Measurements from ENCODE around the gene GCNT4.
A peak's percentile ranks its signal among the peaks of the same experiment; 100 is the strongest.

GCNT4 gene

GRCh38 chr5:75062925-75063531 lies 10.7 kb upstream of the GCNT4 start:
- H3K27ac ChIP-seq (ENCODE audit: low read length, poor library complexity, severe bottlenecking): no peak overlapping the region
- no peak overlapping the region for H3K9ac ChIP-seq (ENCODE audit: low read length)
- H4K91ac ChIP-seq (ENCODE audit: low read length): no peak overlapping the region
- no peak overlapping the region for H2BK5ac ChIP-seq (ENCODE audit: low read depth, low read length, poor library complexity, severe bottlenecking)
- no peaks in the 10 kb centered on the region for H3K4me1 ChIP-seq (ENCODE audit: control insufficient read depth, insufficient read depth, low read depth, low read length)
- H2BK15ac ChIP-seq (ENCODE audit: low read depth, poor library complexity, severe bottlenecking): no peak overlapping the region
- no peak overlapping the region for H3K14ac ChIP-seq (ENCODE audit: low read length in 2 of 2)
- no peaks in the 10 kb centered on the region for H3K9me3 ChIP-seq (ENCODE audit: control insufficient read depth, low read length)
- H3K18ac ChIP-seq (ENCODE audit: low read depth in 1 of 2, low read length in 2 of 2): no peak overlapping the region
- DNase-seq: no peak
- no peak overlapping the region for H3K4me3 ChIP-seq (ENCODE audit: insufficient read depth in 1 of 2, low read depth in 1 of 2, low read length in 2 of 2)
- no peak overlapping the region for H3K4me2 ChIP-seq (ENCODE audit: low read length, poor library complexity, severe bottlenecking)
- H4K8ac ChIP-seq (ENCODE audit: low read length): no peak overlapping the region
- H2AK5ac ChIP-seq (ENCODE audit: low read length, severe bottlenecking): no peak overlapping the region
- peaks cover 0 to 3% of the 10 kb centered on the region in 2 experiments for H3K27me3 ChIP-seq (ENCODE audit: control insufficient read depth in 1 of 2, insufficient read depth in 1 of 2, low read length in 2 of 2)
- H2BK12ac ChIP-seq (ENCODE audit: low read length in 2 of 2): no peak overlapping the region
- no peak overlapping the region for H3K4ac ChIP-seq (ENCODE audit: low read depth in 1 of 2, low read length in 2 of 2)
- H2AFZ ChIP-seq (ENCODE audit: low read depth, low read length): no peak overlapping the region
- no peak overlapping the region for H2BK120ac ChIP-seq (ENCODE audit: low read depth, low read length)
- no peaks in the 10 kb centered on the region for H3K36me3 ChIP-seq (ENCODE audit: control insufficient read depth in 1 of 2, insufficient read depth in 2 of 2, low read depth in 1 of 2, low read length in 2 of 2)
- H3K23ac ChIP-seq (ENCODE audit: low read length in 2 of 2): no peak overlapping the region
- 80% methylated on average over 1 of the region's 2 CpGs for WGBS
- no peaks in the 10 kb centered on the region for H3K79me1 ChIP-seq (replicated peaks; ENCODE audit: low read length, poor library complexity, severe bottlenecking)

- no peak overlapping the region for H2AFZ ChIP-seq (ENCODE audit: low read depth, low read length)
- no peak overlapping the region for H2AK5ac ChIP-seq (ENCODE audit: low read length, severe bottlenecking)
- no peak overlapping the region for H3K18ac ChIP-seq (ENCODE audit: low read depth in 1 of 2, low read length in 2 of 2)
- H3K79me1 ChIP-seq (replicated peaks; ENCODE audit: low read length, poor library complexity, severe bottlenecking): no peaks in the 10 kb centered on the region
- no peak overlapping the region for H4K91ac ChIP-seq (ENCODE audit: low read length)
- H3K9me3 ChIP-seq (ENCODE audit: control insufficient read depth, low read length): no peaks in the 10 kb centered on the region
- H3K14ac ChIP-seq (ENCODE audit: low read length in 2 of 2): no peak overlapping the region
- 90% methylated on average over 4 of the region's 4 CpGs for WGBS
- H2BK120ac ChIP-seq (ENCODE audit: low read depth, low read length): no peak overlapping the region
- no peak overlapping the region for H3K23ac ChIP-seq (ENCODE audit: low read length in 2 of 2)
- H2BK12ac ChIP-seq (ENCODE audit: low read length in 2 of 2): no peak overlapping the region
- no peak overlapping the region for H3K4ac ChIP-seq (ENCODE audit: low read depth in 1 of 2, low read length in 2 of 2)
- DNase-seq: no peak
- H4K8ac ChIP-seq (ENCODE audit: low read length): no peak overlapping the region
- H2BK5ac ChIP-seq (ENCODE audit: low read depth, low read length, poor library complexity, severe bottlenecking): no peak overlapping the region
- H3K9ac ChIP-seq (ENCODE audit: low read length): no peak overlapping the region
- no peak overlapping the region for H3K4me2 ChIP-seq (ENCODE audit: low read length, poor library complexity, severe bottlenecking)
- H3K27ac ChIP-seq (ENCODE audit: low read length, poor library complexity, severe bottlenecking): no peak overlapping the region
- H3K27me3 ChIP-seq (ENCODE audit: control insufficient read depth in 1 of 2, insufficient read depth in 1 of 2, low read length in 2 of 2): peaks cover 0 to 6% of the 10 kb centered on the region in 2 experiments
- H3K4me3 ChIP-seq (ENCODE audit: insufficient read depth in 1 of 2, low read depth in 1 of 2, low read length in 2 of 2): no peak overlapping the region
- H2BK15ac ChIP-seq (ENCODE audit: low read depth, poor library complexity, severe bottlenecking): no peak overlapping the region
- no peaks in the 10 kb centered on the region for H3K36me3 ChIP-seq (ENCODE audit: control insufficient read depth in 1 of 2, insufficient read depth in 2 of 2, low read depth in 1 of 2, low read length in 2 of 2)
- peaks cover 4% of the 10 kb centered on the region for H3K4me1 ChIP-seq (ENCODE audit: control insufficient read depth, insufficient read depth, low read depth, low read length)
Measured at GRCh38 chr5:75059912-75060545, 7.7 kb upstream of the GCNT4 start.

GRCh38 chr5:75058986-75059535 lies 6.7 kb upstream of the GCNT4 start:
- Histone ChIP-seq H2AFZ (ENCODE audit: low read depth, low read length) (no peak overlapping the region), H2BK120ac (ENCODE audit: low read depth, low read length) (no peak overlapping the region), H2AK5ac (ENCODE audit: low read length, severe bottlenecking) (no peak overlapping the region), H3K4me1 (ENCODE audit: control insufficient read depth, insufficient read depth, low read depth, low read length) (peaks cover 7% of the 10 kb centered on the region), H3K23ac (ENCODE audit: low read length in 2 of 2) (no peak overlapping the region), H3K4me3 (ENCODE audit: insufficient read depth in 1 of 2, low read depth in 1 of 2, low read length in 2 of 2) (no peak overlapping the region), H2BK12ac (ENCODE audit: low read length in 2 of 2) (peak overlapping the region in 1 of 2 experiments; percentile 0), H2BK5ac (ENCODE audit: low read depth, low read length, poor library complexity, severe bottlenecking) (no peak overlapping the region), H3K18ac (ENCODE audit: low read depth in 1 of 2, low read length in 2 of 2) (no peak overlapping the region), H3K79me1 (replicated peaks; ENCODE audit: low read length, poor library complexity, severe bottlenecking) (no peaks in the 10 kb centered on the region), H4K8ac (ENCODE audit: low read length) (no peak overlapping the region), H3K4me2 (ENCODE audit: low read length, poor library complexity, severe bottlenecking) (no peak overlapping the region), H3K27ac (ENCODE audit: low read length, poor library complexity, severe bottlenecking) (no peak overlapping the region), H3K14ac (ENCODE audit: low read length in 2 of 2) (no peak overlapping the region), H4K91ac (ENCODE audit: low read length) (no peak overlapping the region), H2BK15ac (ENCODE audit: low read depth, poor library complexity, severe bottlenecking) (no peak overlapping the region), H3K27me3 (ENCODE audit: control insufficient read depth in 1 of 2, insufficient read depth in 1 of 2, low read length in 2 of 2) (peaks cover 0 to 6% of the 10 kb centered on the region in 2 experiments), H3K4ac (ENCODE audit: low read depth in 1 of 2, low read length in 2 of 2) (no peak overlapping the region), H3K9me3 (ENCODE audit: control insufficient read depth, low read length) (no peaks in the 10 kb centered on the region), H3K36me3 (ENCODE audit: control insufficient read depth in 1 of 2, insufficient read depth in 2 of 2, low read depth in 1 of 2, low read length in 2 of 2) (no peaks in the 10 kb centered on the region), H3K9ac (ENCODE audit: low read length) (no peak overlapping the region)
- DNase-seq: no peak
- WGBS: 90% methylated on average over 2 of the region's 3 CpGs

GRCh38 chr5:75057561-75057960 lies 5.2 kb upstream of the GCNT4 start:
- no peak overlapping the region for H4K8ac ChIP-seq (ENCODE audit: low read length)
- no peak overlapping the region for H2AK5ac ChIP-seq (ENCODE audit: low read length, severe bottlenecking)
- H3K9me3 ChIP-seq (ENCODE audit: control insufficient read depth, low read length): no peaks in the 10 kb centered on the region
- H2BK15ac ChIP-seq (ENCODE audit: low read depth, poor library complexity, severe bottlenecking): no peak overlapping the region
- H2AFZ ChIP-seq (ENCODE audit: low read depth, low read length): no peak overlapping the region
- 32% methylated on average over 2 of the region's 2 CpGs for WGBS
- H3K27ac ChIP-seq (ENCODE audit: low read length, poor library complexity, severe bottlenecking): no peak overlapping the region
- no peaks in the 10 kb centered on the region for H3K36me3 ChIP-seq (ENCODE audit: control insufficient read depth in 1 of 2, insufficient read depth in 2 of 2, low read depth in 1 of 2, low read length in 2 of 2)
- H3K18ac ChIP-seq (ENCODE audit: low read depth in 1 of 2, low read length in 2 of 2): no peak overlapping the region
- no peak overlapping the region for H2BK5ac ChIP-seq (ENCODE audit: low read depth, low read length, poor library complexity, severe bottlenecking)
- H4K91ac ChIP-seq (ENCODE audit: low read length): no peak overlapping the region
- no peak overlapping the region for H3K4ac ChIP-seq (ENCODE audit: low read depth in 1 of 2, low read length in 2 of 2)
- H3K79me1 ChIP-seq (replicated peaks; ENCODE audit: low read length, poor library complexity, severe bottlenecking): no peaks in the 10 kb centered on the region
- H2BK120ac ChIP-seq (ENCODE audit: low read depth, low read length): no peak overlapping the region
- H2BK12ac ChIP-seq (ENCODE audit: low read length in 2 of 2): no peak overlapping the region
- H3K4me1 ChIP-seq (ENCODE audit: control insufficient read depth, insufficient read depth, low read depth, low read length): peaks cover 7% of the 10 kb centered on the region
- H3K14ac ChIP-seq (ENCODE audit: low read length in 2 of 2): no peak overlapping the region
- DNase-seq: peak; percentile 32
- no peak overlapping the region for H3K4me3 ChIP-seq (ENCODE audit: insufficient read depth in 1 of 2, low read depth in 1 of 2, low read length in 2 of 2)
- no peak overlapping the region for H3K9ac ChIP-seq (ENCODE audit: low read length)
- no peak overlapping the region for H3K23ac ChIP-seq (ENCODE audit: low read length in 2 of 2)
- no peak overlapping the region for H3K4me2 ChIP-seq (ENCODE audit: low read length, poor library complexity, severe bottlenecking)
- peaks cover 0 to 6% of the 10 kb centered on the region in 2 experiments for H3K27me3 ChIP-seq (ENCODE audit: control insufficient read depth in 1 of 2, insufficient read depth in 1 of 2, low read length in 2 of 2)

Data from mesenchymal stem cell (in vitro differentiated cells and primary cell).